Skin epidermis (tissue), 12 donors: Measurements from ENCODE around the gene FHOD3.
"Not testable (repeated sequence)": the region's sequence is repeated elsewhere in the genome, so short reads cannot be mapped to it uniquely, and the experiment has no call there.

Source experiments
- H3K27ac ChIP-seq, 21 experiments: fragments of 200-600 bp; sonication (generic) in 11 of 21; one replicate each; pipeline ENCODE4 v1.5.0; 2020; ENCODE audit warnings: mild to moderate bottlenecking in 3 of 21, inconsistent platforms in 2 of 21, moderate library complexity in 2 of 21
- H3K4me3 ChIP-seq, 7 experiments: fragments of 200-600 bp; sonication (generic) in 2 of 7; one replicate each; pipeline ENCODE4 v1.5.0; 2020; ENCODE audit warnings: inconsistent platforms in 2 of 7, mild to moderate bottlenecking in 2 of 7, moderate library complexity in 1 of 7

The FHOD3 gene

DNA sequence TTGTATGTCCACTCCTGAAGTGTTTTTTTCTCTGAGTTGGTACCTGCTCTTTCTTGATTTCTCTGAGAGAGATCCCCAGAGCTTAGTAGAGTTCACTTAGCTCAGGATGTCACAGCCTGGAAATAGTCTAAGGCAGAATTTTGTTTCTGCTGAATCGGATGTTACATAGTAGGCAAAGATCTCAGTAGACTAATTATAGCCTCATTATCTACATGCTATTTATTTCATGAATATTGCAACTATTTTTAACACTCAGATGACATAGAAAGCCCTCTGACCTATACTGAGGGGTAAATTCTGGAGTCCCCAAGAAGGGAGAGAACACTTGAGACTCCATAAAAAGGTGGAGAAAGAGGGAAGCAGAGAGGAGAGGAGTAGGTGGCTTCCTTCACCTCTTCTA is 160.2 kb downstream of the FHOD3 start:
- no peak overlapping the region for H3K27ac ChIP-seq
- no peak overlapping the region for H3K4me3 ChIP-seq

DNA sequence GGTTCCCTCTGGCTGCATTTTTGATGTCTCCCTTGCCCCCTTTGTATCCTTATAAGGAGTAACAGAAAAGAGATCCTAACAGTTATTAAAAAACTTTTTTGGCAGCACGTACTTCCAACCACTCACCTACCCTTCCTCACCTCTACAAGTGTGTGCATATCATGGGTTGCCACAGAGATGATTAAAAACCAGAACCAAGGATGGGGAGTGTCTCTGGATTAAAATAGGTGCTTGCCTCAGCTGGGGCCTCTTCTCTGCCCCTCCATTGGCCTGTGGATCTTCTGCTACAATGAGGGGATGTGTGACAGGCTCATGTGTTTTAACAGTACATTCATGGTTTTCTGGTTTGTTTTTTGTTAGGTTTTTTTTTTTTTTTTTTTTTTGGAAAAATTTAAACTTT is 160.8 kb downstream of the FHOD3 start:
- Histone ChIP-seq H3K4me3 (no peak overlapping the region), H3K27ac (no peak overlapping the region)

DNA sequence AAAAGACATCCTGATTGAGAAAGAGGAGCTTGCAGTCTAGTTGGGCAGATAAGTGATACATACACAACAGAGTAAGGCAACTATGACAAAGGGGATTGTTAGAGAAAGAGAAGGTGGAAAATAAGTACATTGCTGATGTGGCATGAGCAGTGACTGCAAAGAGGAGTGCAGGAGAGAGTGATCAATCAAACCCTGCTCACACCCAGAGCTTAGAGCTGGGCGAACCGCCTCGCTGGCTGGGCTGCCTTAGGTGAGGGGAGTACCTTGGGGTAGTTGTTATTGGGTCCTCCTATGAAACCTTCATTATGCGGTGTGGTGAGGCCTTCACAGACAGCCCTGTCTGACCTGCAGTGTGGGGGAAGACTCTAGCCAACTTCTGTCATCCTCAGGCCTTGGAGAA is 161.7 kb downstream of the FHOD3 start:
- Histone ChIP-seq H3K27ac (no peak overlapping the region), H3K4me3 (no peak overlapping the region)

DNA sequence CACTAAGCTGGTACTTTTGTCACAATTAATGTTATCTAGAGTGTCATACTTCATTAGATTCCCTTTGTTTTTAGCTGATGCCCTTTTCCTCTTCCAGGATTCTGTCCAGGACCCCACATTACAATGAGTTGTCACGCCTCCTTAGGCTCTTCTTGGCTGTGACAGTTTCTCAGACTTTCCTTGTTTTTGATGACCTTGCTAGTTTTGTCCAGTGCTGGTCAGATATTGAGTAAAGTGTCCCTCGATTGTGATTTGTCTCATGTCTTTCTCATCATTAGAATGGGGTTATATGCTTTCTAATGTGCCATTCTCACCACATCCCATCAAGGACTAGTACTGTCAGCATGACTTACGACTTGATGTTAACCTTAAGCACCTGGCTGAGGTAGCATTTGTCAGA is 162.3 kb downstream of the FHOD3 start:
- Histone ChIP-seq H3K4me3 (no peak overlapping the region), H3K27ac (no peak overlapping the region)

DNA sequence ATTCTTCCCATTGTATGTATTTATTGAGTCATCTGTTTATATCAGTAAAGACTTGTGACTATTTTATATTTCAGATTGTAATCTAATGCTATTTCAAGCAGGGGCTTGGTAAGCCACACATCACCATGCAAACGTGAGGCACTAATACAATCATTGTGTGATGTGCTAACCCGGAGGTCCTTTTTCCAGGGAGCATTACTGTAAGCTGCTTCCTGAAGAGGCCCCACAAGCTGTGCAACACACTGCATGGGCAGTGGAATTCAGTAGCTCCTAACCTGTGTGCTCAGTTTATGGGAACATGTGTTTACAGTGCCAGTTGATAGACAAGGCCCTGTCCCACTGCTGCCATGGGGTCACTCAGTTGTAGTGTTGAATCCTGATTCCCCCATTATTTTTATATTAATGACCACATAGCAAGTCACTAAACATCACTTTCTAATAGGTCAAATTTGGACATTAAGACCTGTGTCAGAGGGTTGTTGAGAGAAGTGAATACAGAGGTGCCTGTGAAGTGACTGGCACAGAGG is 162.9 kb downstream of the FHOD3 start:
- Histone ChIP-seq H3K27ac (no peak overlapping the region), H3K4me3 (no peak overlapping the region)

DNA sequence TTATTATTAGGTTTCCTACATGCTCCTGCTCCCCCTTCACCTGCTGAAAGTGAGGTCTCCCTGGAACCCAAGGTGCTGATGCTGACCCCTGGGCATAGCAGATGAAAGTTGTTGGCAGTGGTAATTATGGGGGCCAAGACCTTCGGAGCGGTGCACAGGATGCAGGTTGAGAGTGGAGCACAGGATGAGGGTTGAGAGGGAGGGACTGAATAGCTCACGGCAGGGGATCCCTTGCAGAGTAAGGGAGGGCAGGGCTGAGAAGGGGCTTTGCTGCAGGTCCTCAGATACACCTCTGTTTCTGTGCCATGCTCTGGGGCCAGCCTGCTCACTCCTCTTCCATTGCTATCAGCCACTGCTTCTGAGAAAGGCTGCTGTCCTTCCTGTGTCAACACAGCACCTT is 163.3 kb downstream of the FHOD3 start:
- H3K27ac ChIP-seq = no peak overlapping the region
- no peak overlapping the region for H3K4me3 ChIP-seq

DNA sequence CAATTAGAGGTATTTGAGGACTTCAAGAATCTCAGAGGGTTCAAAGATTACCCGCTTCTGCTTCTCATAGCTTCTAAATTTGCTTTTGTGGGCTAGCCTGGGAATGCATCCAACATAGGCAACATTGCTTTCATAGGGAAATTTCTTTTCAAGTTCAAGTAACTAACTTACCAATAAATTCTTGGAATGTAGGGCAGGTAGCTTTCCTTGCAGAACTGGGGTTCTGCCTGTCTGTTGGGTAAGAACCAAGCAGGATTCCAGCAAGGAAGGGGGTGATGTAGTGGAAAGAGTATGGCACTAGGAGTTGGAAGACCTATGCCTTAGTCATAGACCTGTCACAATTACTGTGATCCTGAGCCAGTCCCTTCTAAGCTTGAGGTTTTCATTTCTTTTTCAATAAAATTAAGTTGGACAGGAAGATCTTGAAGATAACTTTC is 164.1 kb downstream of the FHOD3 start:
- H3K27ac ChIP-seq = no peak overlapping the region
- no peak overlapping the region for H3K4me3 ChIP-seq

DNA sequence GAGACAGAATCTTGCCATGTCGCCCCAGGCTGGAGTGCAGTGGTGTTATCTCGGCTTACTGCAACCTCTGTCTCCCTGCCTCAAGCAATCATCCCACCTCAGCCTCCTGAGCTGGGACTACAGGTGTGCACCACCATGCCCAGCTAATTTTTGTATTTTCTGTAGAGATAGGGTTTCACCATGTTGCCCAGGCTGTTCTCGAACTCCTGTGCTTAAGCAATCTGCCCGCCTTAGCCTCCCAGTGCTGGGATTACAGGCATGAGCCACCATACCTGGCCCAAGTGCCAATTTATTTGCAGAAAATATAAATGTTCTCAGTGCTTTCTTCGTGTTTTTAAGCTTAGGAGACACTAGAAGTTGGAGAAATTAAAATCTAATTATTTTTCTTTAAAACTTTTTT is 166.0 kb downstream of the FHOD3 start:
- not testable (repeated sequence) for H3K4me3 ChIP-seq, H3K27ac ChIP-seq

DNA sequence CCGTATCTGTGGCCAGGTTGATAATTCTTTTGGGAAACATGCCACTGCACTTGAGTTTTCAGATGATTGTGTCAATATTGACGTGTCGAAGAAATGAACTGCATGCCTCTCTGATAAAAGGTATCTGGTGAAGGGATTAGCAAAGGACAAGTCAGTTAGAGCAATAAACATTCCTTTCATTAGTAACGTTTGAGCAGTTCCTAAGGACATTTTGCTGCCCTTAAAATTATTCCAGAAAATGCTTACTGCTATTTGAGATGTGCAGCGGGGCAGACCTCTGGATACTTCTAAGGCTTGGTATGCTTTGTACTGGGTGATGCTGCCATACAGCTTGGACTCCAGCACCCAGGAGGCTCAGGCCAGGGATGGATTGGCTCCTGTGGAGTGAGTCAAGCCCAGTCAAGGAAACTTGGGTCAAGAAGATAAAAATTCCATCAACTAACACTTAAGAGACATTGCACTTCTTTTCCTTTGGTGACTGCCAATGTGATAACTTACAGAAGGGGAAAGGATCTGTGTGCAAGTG is 166.7 kb downstream of the FHOD3 start:
- H3K4me3 ChIP-seq = no peak overlapping the region
- no peak overlapping the region for H3K27ac ChIP-seq

DNA sequence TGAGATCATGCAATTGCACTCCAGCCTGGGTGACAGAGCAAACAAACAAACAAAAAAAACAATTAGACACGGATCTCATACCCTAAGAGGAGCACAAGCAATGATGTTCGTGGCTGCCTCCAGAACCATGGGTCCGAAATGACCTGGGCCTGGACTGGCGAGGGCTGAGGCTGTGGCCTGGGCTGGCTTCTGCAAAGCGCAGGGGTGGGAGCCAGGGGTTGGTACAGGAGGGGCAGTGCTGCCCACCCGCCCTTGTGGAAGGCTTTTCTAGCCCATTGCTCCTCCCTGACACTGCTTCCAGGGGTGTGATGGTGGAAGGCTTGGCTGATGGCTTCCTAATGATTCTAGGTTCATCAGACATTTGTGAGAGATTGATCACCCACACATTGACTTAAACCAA is 167.8 kb downstream of the FHOD3 start:
- no peak overlapping the region for H3K27ac ChIP-seq
- H3K4me3 ChIP-seq = no peak overlapping the region

DNA sequence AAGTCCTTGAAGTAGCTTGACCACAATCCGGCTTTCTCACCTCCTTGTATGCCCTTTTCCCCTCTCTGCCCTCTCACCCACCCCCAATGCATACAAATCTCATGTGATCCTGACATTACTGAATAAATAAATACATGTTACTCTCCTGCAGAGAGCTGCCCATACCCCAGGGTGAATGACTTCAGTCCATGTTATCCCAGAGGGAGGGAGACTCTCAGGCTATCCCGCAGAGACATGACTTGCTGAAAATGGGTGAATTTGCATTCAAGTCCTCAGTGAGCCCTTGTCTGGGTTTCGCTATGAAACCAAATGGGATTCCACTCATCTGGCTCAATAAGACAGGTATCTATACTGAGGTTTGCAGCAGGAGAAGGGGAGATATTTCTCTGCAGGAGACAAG is 168.5 kb downstream of the FHOD3 start:
- no peak overlapping the region for H3K27ac ChIP-seq
- no peak overlapping the region for H3K4me3 ChIP-seq

DNA sequence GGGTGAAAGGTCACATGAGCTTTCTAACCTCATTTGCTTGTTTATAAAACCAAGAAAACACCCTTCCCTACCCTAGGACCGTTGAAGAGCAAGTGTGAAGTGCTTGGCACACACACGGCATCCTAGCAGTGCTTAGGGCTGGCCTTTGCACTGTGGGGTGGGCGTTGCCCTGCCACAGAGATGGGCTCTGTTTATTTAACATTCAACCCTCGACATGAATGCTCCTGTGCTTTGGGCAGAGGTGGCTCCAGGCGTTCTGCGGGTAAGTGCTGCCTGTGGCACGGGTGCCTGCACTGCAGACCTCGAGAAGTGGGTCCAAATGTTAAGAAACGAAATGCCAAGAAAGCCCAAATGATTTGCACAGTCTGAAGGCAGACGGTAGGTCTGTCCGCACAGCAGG is 170.1 kb downstream of the FHOD3 start:
- no peak overlapping the region for H3K27ac ChIP-seq
- H3K4me3 ChIP-seq = no peak overlapping the region

DNA sequence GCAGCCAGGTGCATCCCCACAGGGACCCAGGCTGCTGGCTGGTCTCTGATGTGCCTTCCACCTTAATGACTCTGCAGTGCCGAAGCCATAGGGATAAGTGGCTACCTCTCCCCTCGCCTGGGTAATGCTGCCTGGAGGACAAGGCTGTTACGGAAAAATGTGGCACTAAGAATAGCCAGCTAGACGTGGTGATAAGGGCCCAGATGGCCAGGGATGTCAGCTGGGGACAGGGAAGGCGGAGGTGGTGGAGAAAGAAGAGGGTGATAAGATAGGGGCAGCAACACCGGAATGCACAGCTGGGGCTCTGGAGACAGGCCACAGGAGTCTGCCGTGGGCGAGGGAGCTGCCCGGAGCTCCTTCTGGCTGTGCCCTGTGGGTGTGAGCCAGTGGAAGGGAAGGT is 170.6 kb downstream of the FHOD3 start:
- no peak overlapping the region for H3K27ac ChIP-seq
- no peak overlapping the region for H3K4me3 ChIP-seq

DNA sequence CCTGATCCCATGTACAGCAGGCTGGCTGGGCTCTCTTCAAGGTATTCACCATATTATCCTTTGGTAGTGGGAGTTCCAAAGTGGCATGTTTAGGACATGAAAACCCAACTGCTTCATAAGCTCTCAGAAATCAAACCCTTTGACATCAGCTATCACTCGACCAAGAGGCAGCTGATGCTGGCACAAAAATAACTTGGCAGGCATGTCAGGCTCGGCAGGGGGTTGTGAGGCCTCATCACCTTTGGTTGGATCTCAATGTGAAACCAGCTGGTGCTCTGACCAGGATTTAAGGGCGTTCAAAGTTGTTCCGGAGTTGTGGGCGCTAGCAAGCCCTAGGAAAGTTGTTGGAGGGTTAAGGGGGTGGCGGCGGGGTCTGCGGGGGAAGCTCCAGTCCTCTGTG is 171.9 kb downstream of the FHOD3 start:
- Histone ChIP-seq H3K27ac (no peak overlapping the region), H3K4me3 (no peak overlapping the region)

DNA sequence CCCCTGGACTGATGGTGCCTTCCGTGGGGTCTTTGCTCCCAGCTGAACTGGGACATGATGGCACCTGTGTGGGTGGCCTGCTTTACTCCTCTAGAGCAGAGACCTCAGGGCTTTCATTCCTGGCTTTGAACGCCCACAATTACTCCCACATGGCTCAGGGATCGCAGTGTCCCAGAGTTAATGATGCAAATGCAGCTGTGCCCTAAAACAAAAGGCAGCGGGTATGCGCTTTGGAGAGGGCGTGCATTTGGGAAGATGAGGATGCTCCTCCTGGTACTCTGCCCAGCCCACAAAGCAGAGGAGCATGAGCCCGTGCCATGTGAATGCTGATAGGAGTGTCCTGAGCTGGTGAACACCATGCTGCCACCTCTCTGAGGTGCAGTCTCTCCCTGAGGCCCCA is 173.4 kb downstream of the FHOD3 start:
- H3K27ac ChIP-seq = no peak overlapping the region
- no peak overlapping the region for H3K4me3 ChIP-seq

DNA sequence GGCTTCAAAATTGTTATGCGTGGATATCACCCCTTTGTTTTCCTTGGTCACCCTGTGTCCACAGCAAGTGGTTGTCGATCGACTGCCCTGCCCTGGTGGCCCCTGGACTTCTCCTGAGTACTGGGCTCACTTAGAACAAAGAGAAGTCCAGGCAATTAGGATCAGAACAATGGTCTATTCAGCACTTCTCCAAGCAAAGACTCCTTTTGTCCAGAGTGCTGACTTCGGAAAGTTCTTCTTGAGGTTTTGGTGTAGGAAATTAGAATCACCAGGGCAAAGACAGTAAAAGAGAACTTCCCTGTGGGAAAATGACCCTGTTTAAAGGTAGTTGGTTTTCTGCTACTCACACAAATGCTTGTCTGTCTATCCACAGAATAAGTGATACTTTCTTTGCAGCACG is 173.9 kb downstream of the FHOD3 start:
- Histone ChIP-seq H3K27ac (no peak overlapping the region), H3K4me3 (no peak overlapping the region)

DNA sequence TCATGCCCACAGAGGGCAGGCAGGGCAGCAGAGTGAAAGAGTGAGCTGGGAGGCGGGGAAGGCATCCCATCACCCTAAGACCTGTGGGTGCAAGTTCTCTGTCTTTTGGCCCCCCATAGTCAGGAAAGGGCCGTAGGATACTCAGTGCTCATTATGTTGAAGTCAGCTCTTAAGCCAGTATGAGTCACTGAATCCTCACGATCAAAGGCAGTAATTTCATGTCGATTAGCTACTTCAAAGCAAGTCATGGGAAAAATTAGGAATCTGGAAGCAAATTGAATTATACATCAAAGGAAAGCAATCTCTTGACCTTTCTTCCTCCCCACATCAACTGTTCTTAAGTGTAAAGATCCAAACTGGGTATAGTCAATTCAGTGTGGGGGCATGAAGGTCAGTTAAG is 178.9 kb downstream of the FHOD3 start:
- Histone ChIP-seq H3K27ac (no peak overlapping the region), H3K4me3 (no peak overlapping the region)

DNA sequence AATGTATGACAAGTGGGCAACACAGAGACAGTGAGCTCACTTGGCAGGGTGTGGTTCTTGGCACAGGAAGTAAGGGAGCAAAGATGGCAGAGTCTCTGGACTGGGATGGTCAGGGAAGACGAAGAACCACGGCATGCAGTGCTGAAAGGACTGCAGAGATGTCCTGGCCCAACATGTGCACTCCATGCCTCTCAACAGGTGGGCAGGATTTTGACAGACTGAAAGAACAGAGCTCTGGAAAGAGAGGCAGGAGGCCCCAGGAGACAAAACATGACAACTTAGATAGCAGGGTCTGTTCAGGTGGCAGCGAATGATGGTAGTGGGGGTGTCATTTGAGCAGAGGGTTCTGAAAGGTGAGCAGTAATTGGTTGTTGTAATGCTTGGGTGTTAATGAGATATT is 180.3 kb downstream of the FHOD3 start:
- no peak overlapping the region for H3K4me3 ChIP-seq

DNA sequence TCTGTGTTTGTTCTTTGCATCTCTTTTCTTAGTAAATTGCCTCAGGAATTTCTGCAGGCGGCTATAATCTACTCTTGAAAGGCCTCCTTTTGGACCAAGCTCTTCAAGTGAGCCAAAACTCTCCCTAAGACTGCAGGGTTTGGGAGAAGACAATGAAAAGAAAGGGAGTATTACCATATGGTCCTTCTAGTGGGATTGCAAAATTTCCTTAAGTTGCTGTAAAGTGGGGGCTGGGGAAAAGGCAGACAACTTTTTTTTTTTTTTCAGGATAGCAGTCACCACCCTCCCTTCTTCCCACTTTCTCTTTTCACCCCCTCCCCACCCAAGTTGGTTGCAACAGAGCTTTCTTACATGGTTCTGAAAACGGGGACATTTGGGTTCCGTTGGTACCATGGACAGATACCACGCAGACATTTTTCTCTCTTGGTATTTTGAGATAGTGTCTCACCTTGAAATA is 183.7 kb downstream of the FHOD3 start:
- H3K27ac ChIP-seq = no peak overlapping the region
- H3K4me3 ChIP-seq = no peak overlapping the region

More for the DNA sequence above, 180.3 kb downstream of the FHOD3 start:
- no peak overlapping the region for H3K27ac ChIP-seq

DNA sequence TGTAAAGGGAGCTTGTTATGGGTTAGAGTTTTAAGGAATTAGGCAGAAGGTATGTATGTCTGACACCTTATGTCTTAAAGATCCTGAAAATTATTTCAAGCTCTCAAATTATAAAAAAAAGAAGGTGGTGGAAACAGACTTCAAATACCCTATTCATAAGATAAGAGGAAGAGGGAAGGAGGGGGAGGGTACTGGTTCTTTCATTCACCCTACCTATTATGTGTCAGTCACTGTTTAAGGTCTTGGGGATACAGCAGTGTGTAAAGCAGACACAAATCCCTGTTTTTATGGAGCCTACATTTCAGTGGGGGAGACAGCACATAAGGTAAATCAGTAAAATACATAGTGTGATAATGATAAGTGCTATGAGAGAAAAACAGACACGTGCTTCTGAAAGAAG is 184.4 kb downstream of the FHOD3 start:
- H3K27ac ChIP-seq = no peak overlapping the region

DNA sequence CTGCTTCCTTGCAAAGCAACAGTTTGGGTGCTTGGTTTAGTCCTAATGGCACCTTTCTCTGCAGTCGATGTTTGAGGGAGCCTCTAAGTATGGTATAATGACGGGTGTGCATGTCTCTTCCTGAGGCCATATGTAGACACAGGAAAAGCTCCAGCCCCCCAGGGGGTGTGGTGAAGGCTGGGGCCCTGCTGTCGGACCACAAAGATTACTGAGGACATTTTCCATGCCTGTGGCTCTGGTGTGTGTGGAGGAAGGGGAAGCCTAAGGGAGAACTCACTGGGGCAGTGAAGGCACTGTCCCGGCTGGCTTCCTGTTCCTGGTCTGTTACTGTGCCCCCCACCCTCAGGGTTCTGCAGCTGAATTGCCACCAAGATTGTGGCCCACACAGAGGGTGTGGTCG is 187.1 kb downstream of the FHOD3 start:
- Histone ChIP-seq H3K27ac (no peak overlapping the region), H3K4me3 (no peak overlapping the region)

More for the DNA sequence above, 184.4 kb downstream of the FHOD3 start:
- no peak overlapping the region for H3K4me3 ChIP-seq

DNA sequence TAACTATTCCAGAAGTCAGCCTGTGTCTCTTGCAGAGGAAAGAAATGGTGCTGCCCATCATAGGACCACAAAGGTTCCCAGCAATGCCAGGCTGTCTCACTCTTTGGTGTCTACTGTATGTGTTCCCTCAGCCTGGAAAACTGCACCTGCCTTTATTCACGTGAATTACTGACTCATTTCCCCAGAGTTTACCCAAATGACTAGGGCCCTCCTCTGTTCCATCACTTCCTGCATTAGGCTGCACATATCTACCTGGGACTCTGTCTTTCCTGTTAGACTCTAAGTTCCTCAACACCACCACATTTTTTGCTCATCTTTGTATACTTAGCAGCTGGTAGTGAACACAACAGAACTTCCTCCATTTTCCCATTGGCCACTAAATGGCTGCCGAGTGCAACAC is 188.3 kb downstream of the FHOD3 start:
- H3K4me3 ChIP-seq = no peak overlapping the region

More for the DNA sequence above, 188.3 kb downstream of the FHOD3 start:
- no peak overlapping the region for H3K27ac ChIP-seq
